A549 (cell line): ENCODE measurements around the gene ZMYND10.

Experiments used
- BHLHE40 ChIP-seq: IDR thresholded peaks from 2 replicates; pipeline ENCODE4 v1.6.1; 2012; ENCODE audit warnings: low read depth, low read length, inconsistent platforms
- CBX2 ChIP-seq: fragments of 200-600 bp; sonication (generic); IDR thresholded peaks from 2 replicates; pipeline ENCODE4 v1.6.1; 2016; ENCODE audit warnings: low read depth, mild to moderate bottlenecking, borderline replicate concordance
- CHD4 ChIP-seq: fragments of 200-600 bp; sonication (generic); IDR thresholded peaks from 2 replicates; pipeline ENCODE4 v1.6.1; 2016; ENCODE audit warnings: antibody characterized with exemption, mild to moderate bottlenecking, borderline replicate concordance
- EP300 ChIP-seq, 2 experiments: fragments of >200 bp; sonication (Bioruptor Twin); formaldehyde crosslinking; IDR thresholded peaks; 2 replicates in 1 of 2; 3 replicates in 1 of 2; pipeline ENCODE4 v1.6.1; 2016 to 2017
- ESRRA ChIP-seq: fragments of 150-350 bp; IDR thresholded peaks from 2 replicates; pipeline ENCODE4 v1.6.1; 2014; ENCODE audit warnings: mild to moderate bottlenecking, low read length, borderline replicate concordance
- GATA3 ChIP-seq: IDR thresholded peaks from 2 replicates; pipeline ENCODE4 v1.6.1; 2012; ENCODE audit warnings: borderline replicate concordance
- POLR2A ChIP-seq: IDR thresholded peaks from 2 replicates; pipeline ENCODE4 v1.6.1; 2012; ENCODE audit warnings: mild to moderate bottlenecking, low read length
- RAD21 ChIP-seq, 2 experiments: fragments of >200 bp in 1 of 2; sonication (Bioruptor Twin) in 1 of 2; formaldehyde crosslinking in 1 of 2; IDR thresholded peaks in 1 of 2; conservative IDR thresholded peaks in 1 of 2; 2 replicates in 1 of 2; 3 replicates in 1 of 2; pipeline ENCODE4 v1.6.1; 2012 to 2018; ENCODE audit warnings: inconsistent platforms in 1 of 2
- SMC3 ChIP-seq: fragments of >200 bp; sonication (Bioruptor Twin); formaldehyde crosslinking; IDR thresholded peaks from 3 replicates; pipeline ENCODE4 v1.6.1; 2018; ENCODE audit warnings: inconsistent platforms
- TP53 ChIP-seq: fragments of 250-450 bp; sonication (Bioruptor Pico); IDR thresholded peaks from 2 replicates; pipeline ENCODE4 v1.5.0; 2021; ENCODE audit warnings: mild to moderate bottlenecking, moderate library complexity
- ZFP36 ChIP-seq: fragments of 450-650 bp; IDR thresholded peaks from 2 replicates; pipeline ENCODE4 v1.6.1; 2014; ENCODE audit warnings: borderline replicate concordance; ENCODE audit not compliant: partially characterized antibody
- TF ChIP-seq, protein P1 (sequence below): fragments of >200 bp; sonication (Bioruptor Twin); formaldehyde crosslinking; IDR thresholded peaks from 3 replicates; pipeline ENCODE4 v1.5.1; 2016
- TF ChIP-seq, protein P2 (sequence below): fragments of 200-600 bp; sonication (generic); IDR thresholded peaks from 2 replicates; pipeline ENCODE4 v1.6.1; 2016; ENCODE audit warnings: antibody characterized with exemption, mild to moderate bottlenecking, moderate library complexity
- TF ChIP-seq, protein P3 (sequence below): fragments of 450-650 bp; IDR thresholded peaks from 2 replicates; pipeline ENCODE4 v1.6.1; 2014; ENCODE audit warnings: antibody characterized with exemption

DNA sequence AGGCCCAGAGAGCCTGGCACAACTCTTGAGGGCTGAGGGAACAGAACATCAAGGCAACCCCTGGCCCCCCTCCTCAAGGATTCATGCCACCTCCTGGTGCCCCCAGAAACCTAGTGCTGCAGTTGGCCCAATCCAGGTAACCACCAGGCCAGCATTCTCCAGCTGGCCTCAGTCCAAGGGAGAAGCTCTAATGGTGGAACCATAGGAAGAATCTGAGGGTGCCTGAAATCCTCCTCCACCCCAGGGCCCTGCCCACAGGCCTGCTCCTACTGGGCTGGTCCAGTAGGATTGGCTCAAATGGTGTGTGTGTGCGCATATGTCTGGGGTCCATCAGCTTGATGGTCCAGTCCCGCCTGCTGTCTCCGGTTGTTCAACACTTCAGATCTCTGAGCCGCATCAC, 30.7 kb downstream of the ZMYND10 start:
- TF ChIP-seq, protein P1, sequence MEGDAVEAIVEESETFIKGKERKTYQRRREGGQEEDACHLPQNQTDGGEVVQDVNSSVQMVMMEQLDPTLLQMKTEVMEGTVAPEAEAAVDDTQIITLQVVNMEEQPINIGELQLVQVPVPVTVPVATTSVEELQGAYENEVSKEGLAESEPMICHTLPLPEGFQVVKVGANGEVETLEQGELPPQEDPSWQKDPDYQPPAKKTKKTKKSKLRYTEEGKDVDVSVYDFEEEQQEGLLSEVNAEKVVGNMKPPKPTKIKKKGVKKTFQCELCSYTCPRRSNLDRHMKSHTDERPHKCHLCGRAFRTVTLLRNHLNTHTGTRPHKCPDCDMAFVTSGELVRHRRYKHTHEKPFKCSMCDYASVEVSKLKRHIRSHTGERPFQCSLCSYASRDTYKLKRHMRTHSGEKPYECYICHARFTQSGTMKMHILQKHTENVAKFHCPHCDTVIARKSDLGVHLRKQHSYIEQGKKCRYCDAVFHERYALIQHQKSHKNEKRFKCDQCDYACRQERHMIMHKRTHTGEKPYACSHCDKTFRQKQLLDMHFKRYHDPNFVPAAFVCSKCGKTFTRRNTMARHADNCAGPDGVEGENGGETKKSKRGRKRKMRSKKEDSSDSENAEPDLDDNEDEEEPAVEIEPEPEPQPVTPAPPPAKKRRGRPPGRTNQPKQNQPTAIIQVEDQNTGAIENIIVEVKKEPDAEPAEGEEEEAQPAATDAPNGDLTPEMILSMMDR = no peak
- TF ChIP-seq BHLHE40 = no peak
- TF ChIP-seq EP300 (IDR thresholded peaks at IDR 0.05) = no peak
- TF ChIP-seq TP53 (CRISPR knock-in tag) = no peak
- TF ChIP-seq, protein P2, sequence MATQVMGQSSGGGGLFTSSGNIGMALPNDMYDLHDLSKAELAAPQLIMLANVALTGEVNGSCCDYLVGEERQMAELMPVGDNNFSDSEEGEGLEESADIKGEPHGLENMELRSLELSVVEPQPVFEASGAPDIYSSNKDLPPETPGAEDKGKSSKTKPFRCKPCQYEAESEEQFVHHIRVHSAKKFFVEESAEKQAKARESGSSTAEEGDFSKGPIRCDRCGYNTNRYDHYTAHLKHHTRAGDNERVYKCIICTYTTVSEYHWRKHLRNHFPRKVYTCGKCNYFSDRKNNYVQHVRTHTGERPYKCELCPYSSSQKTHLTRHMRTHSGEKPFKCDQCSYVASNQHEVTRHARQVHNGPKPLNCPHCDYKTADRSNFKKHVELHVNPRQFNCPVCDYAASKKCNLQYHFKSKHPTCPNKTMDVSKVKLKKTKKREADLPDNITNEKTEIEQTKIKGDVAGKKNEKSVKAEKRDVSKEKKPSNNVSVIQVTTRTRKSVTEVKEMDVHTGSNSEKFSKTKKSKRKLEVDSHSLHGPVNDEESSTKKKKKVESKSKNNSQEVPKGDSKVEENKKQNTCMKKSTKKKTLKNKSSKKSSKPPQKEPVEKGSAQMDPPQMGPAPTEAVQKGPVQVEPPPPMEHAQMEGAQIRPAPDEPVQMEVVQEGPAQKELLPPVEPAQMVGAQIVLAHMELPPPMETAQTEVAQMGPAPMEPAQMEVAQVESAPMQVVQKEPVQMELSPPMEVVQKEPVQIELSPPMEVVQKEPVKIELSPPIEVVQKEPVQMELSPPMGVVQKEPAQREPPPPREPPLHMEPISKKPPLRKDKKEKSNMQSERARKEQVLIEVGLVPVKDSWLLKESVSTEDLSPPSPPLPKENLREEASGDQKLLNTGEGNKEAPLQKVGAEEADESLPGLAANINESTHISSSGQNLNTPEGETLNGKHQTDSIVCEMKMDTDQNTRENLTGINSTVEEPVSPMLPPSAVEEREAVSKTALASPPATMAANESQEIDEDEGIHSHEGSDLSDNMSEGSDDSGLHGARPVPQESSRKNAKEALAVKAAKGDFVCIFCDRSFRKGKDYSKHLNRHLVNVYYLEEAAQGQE = no peak
- TF ChIP-seq CHD4 = no peak
- no peak for TF ChIP-seq POLR2A
- no peak for TF ChIP-seq SMC3
- TF ChIP-seq ESRRA = no peak
- TF ChIP-seq CBX2 = no peak
- TF ChIP-seq RAD21 (conservative IDR thresholded peaks at IDR 0.05 in 1 of 2, IDR thresholded peaks at IDR 0.05 in 1 of 2) = no peak
- TF ChIP-seq GATA3 = no peak
- TF ChIP-seq, protein P3, sequence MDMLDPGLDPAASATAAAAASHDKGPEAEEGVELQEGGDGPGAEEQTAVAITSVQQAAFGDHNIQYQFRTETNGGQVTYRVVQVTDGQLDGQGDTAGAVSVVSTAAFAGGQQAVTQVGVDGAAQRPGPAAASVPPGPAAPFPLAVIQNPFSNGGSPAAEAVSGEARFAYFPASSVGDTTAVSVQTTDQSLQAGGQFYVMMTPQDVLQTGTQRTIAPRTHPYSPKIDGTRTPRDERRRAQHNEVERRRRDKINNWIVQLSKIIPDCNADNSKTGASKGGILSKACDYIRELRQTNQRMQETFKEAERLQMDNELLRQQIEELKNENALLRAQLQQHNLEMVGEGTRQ = no peak
- TF ChIP-seq ZFP36 = no peak
